HL-60 (cell line): ENCODE data around the gene SGIP1.

Experiments
- CTCF ChIP-seq: IDR thresholded peaks from one replicate; pipeline ENCODE4 v1.5.1; 2011; ENCODE audit warnings: low read length, control low read depth, inconsistent platforms; ENCODE audit not compliant: insufficient read depth
- GABPA ChIP-seq: IDR thresholded peaks from 2 replicates; pipeline ENCODE4 v1.6.1; 2012; ENCODE audit warnings: low read depth
- POLR2AphosphoS5 ChIP-seq: IDR thresholded peaks from 2 replicates; pipeline ENCODE4 v1.6.1; 2012; ENCODE audit warnings: low read depth
- REST ChIP-seq: IDR thresholded peaks from 2 replicates; pipeline ENCODE4 v1.6.1; 2012; ENCODE audit warnings: low read depth; ENCODE audit not compliant: insufficient replicate concordance
- SPI1 ChIP-seq: IDR thresholded peaks from 2 replicates; pipeline ENCODE4 v1.6.1; 2012; ENCODE audit warnings: low read depth, mild to moderate bottlenecking, borderline replicate concordance

GRCh38 chr1:66760506-66760905 is 226.6 kb downstream of the SGIP1 start:
- TF ChIP-seq CTCF (no peak), GABPA (no peak), REST (no peak), POLR2AphosphoS5 (no peak), SPI1 (no peak)
